GM18867 (cell line): Measurements from ENCODE around the gene PMEPA1.
"Not testable (repeated sequence)": the region's sequence is repeated elsewhere in the genome, so short reads cannot be mapped to it uniquely, and the experiment has no call there.

ENCODE experiments used
- ATAC-seq: cut with Tn5 transposase; IDR thresholded peaks from one replicate; pipeline ENCODE4 v1.9.1; 2021; ENCODE audit warnings: mild to moderate bottlenecking, moderate library complexity; ENCODE audit not compliant: unreplicated experiment

Gene PMEPA1

GRCh38 chr20:57653546-57653900, 56.3 kb downstream of the PMEPA1 start:
- ATAC-seq: no peak

GRCh38 chr20:57652606-57653545, 56.9 kb downstream of the PMEPA1 start:
- no peak for ATAC-seq

GRCh38 chr20:57651881-57652605, 57.8 kb downstream of the PMEPA1 start:
- ATAC-seq: no peak

- ATAC-seq: no peak
These were observed 58.9 kb downstream of the PMEPA1 start for GRCh38 chr20:57650756-57651483.

- ATAC-seq: no peak
These were observed 59.5 kb downstream of the PMEPA1 start for GRCh38 chr20:57650266-57650665.

GRCh38 chr20:57649617-57650015, 60.2 kb downstream of the PMEPA1 start:
- ATAC-seq: no peak

- no peak for ATAC-seq
These were observed 60.8 kb downstream of the PMEPA1 start for GRCh38 chr20:57648878-57649616.

- no peak for ATAC-seq
These were observed 61.7 kb downstream of the PMEPA1 start for GRCh38 chr20:57647933-57648785.

- ATAC-seq: no peak
These were observed 62.5 kb downstream of the PMEPA1 start for GRCh38 chr20:57647006-57647932.

GRCh38 chr20:57638895-57639236, 70.9 kb downstream of the PMEPA1 start:
- ATAC-seq: no peak

GRCh38 chr20:57638173-57638894, 71.5 kb downstream of the PMEPA1 start:
- no peak for ATAC-seq

GRCh38 chr20:57633945-57634491, 75.8 kb downstream of the PMEPA1 start:
- no peak for ATAC-seq

- no peak for ATAC-seq
These were observed 77.5 kb downstream of the PMEPA1 start for GRCh38 chr20:57632286-57632685.

GRCh38 chr20:57630061-57630460, 79.8 kb downstream of the PMEPA1 start:
- no peak for ATAC-seq

GRCh38 chr20:57629491-57629901, 80.3 kb downstream of the PMEPA1 start:
- not testable (repeated sequence) for ATAC-seq

GRCh38 chr20:57628962-57629308, 80.9 kb downstream of the PMEPA1 start:
- not testable (repeated sequence) for ATAC-seq

- no peak for ATAC-seq
These were observed 81.5 kb downstream of the PMEPA1 start for GRCh38 chr20:57628047-57628961.
